Fibroblast of lung (primary cell): ENCODE data around the gene C16orf74.

Source experiments
- EZH2 ChIP-seq: IDR thresholded peaks from 2 replicates; pipeline ENCODE4 v1.5.1; 2012; ENCODE audit warnings: low read length, control low read depth, mild to moderate bottlenecking; ENCODE audit errors: missing control alignments
- TF ChIP-seq, protein P1 (sequence below), 2 donors: IDR thresholded peaks in 1 of 2; conservative IDR thresholded peaks in 1 of 2; 1 replicate in 1 of 2; 2 replicates in 1 of 2; pipeline ENCODE4 v1.5.1; 2011 to 2012; ENCODE audit warnings: low read length in 2 of 2, control low read depth in 1 of 2, inconsistent platforms in 1 of 2, low read depth in 1 of 2, mild to moderate bottlenecking in 1 of 2

DNA sequence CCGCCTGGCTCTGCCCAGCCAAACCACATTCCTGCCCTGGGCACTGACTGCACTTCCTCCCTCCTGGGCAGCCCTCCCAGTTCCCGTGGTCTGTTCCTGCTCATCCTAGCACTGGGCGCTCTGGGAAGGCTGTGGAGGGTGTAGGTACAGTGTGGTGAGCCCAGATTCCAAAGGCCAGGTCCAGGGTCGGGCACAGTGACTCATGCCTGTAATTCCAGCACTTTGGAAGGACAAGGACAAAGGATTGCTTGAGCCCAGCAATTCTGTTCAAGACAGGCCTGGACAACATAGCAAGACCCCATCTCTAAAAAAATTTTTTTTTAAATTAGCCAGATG, 30.6 kb downstream of the C16orf74 start:
- TF ChIP-seq, protein P1, sequence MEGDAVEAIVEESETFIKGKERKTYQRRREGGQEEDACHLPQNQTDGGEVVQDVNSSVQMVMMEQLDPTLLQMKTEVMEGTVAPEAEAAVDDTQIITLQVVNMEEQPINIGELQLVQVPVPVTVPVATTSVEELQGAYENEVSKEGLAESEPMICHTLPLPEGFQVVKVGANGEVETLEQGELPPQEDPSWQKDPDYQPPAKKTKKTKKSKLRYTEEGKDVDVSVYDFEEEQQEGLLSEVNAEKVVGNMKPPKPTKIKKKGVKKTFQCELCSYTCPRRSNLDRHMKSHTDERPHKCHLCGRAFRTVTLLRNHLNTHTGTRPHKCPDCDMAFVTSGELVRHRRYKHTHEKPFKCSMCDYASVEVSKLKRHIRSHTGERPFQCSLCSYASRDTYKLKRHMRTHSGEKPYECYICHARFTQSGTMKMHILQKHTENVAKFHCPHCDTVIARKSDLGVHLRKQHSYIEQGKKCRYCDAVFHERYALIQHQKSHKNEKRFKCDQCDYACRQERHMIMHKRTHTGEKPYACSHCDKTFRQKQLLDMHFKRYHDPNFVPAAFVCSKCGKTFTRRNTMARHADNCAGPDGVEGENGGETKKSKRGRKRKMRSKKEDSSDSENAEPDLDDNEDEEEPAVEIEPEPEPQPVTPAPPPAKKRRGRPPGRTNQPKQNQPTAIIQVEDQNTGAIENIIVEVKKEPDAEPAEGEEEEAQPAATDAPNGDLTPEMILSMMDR (conservative IDR thresholded peaks at IDR 0.05 in 1 of 2, IDR thresholded peaks at IDR 0.05 in 1 of 2; ENCODE audit: low read depth in 1 of 2, low read length in 2 of 2): no peak
- no peak for TF ChIP-seq EZH2
